ENCODE measurements around the gene KREMEN1.
"Not testable (repeated sequence)": the region's sequence is repeated elsewhere in the genome, so short reads cannot be mapped to it uniquely, and the experiment has no call there.

The KREMEN1 gene

DNA sequence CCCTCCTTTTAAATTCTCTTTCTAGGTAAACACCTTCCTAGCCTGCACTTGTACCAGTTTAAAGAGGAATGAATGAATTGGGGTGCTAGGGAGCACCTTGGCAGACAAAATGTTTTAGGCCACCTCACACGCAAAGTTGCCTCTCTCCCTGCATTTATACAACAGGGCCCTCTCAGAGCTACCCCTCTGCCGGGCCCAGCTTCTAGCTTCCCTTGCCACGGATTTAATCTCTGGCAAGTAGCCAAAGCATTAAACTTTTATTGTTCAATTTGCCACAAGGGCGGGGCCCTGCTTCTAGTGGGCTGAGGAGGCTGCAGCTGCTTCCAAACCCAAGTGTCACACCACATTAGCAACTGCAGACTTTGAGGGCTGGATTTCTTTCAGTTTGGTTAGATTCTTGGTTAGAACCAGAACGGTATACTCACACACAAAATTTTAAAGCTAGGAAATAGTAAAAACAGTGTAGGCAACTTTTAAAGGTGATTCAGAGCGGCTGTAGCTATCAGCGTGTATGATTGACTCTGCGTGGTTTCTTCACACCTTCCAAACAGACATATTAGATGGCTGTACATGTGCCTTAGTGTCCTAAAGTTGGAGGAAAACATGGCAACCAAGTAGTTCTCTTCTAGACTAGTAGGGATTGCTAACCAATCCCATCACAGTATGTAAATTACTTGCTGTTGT is 6.5 kb downstream of the KREMEN1 start:
- no peak for DNase-seq (ENCODE audit: low read depth in 2 of 2)

DNA sequence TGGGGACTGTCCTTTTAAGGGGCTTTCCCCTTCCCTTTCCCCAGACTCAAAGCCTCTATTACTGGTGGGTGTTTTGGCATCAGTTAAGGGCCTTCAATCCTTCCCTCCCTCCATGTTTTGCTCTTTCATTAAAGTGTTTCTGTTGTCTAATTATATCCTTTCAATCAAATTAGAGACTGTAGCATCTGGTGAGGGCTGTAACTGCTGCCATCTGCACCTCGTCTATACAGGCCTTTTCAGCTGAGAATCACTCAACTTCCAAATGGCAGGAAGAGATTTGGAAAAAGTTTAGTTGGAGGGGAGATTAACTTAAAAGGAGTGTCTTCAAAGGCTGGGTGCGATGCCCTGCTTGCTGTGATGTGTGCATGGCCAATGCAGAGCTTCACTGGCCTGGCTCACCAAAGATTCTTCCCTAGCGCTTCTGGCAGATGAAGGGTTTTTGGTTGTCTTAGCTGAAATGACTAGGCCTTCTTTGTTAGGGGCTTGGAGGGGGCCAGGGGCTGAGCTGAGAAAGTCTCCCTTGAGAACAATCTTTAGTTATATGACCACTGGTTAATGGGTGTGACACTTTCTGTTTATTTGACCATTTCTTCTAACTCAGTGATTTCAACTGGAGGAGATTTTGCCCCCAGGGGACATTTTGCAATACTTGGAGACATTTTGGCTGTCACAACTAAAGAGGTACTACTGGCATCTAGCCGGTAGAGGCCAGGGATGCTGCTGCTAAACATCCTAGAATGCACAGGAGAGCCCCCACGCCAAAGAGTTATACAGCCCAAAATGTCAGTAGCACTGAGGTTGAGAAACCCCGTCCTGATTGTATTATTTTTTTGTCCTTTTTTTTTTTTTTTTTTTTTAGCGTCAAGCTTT is 7.5 kb downstream of the KREMEN1 start:
- DNase-seq (ENCODE audit: low read depth in 2 of 2) = no peak

DNA sequence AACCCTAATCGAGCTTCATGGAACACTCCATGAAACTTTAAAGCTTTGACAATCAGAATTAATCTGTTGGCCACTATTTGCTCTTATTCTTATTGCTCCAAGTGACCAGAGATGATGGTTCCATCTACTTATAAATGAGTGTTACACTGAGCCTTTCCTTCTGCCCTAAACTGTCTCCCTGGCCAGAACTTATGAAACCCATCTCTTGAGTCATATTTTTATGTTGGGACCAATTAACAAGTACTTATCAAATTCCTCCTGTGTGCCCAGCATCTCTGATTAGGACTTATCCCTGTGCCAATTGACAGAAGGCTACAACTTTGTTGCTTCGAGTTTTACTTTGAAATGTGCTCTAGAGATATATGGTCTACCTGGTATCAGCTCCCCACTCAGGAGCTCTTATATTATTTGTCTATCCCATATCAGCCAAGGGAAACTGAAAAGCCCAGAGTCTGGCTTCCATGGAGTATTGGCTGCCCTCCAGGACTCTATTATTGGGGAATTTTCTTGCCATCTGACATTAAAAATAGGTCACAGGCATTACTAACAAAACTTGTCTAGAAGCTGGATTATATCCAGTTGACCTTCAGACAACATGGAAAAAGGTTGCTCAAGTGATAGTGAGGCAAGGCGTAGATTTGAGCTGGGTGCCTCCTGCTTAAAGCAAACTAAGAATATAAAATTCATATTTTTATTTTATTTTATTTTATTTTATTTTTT is 8.8 kb downstream of the KREMEN1 start:
- no peak for DNase-seq (ENCODE audit: low read depth in 2 of 2)

DNA sequence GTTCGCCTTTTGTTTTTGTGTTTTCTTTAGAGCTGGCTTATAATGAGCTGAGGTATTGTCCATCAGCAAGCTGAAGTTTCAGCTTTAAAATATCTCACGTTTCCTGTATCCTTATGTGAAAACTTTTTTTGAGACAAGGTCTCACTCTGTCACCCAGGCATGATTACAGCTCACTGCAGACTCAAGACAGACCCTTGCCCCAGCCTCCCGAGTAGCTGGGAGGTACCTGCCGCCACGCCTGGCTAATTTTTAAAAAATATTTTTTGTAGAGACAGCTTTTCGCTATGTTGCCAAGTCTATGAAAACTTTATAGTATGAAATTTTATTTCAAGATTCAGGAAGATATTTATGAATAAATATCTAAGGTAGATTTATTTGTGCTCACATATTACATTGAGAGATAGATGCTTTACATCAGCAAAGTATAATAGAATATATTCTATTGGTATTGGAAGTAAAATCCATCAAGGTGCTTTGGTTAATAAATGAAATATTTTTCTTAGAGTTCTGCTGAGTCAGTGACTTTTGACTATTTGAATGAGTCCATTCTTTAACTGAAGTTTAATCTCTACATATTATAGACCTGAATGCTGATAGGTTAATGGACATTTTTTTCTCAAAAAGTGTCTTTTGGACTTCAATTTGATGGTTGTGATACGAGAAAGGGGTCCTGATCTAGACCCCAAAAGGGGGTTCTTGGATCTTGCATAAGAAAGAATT is 10.2 kb downstream of the KREMEN1 start:
- no peak for DNase-seq (ENCODE audit: low read depth in 2 of 2)

DNA sequence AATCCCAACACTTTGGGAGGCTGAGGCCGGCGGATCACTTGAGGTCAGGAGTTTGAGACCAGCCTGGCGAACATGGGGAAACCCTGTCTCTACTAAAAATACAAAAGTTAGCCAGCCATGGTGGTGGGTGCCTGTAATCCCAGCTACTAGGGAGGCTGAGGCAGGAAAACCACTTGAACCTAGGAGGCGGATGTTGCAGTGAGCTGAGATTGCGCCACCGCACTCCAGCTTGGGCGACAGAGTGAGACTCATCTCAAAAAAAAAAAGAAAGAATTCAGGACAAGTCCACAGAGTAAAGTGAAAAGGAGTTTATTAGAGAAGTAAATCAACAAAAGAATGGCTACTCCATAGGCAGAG is 10.7 kb downstream of the KREMEN1 start:
- DNase-seq (ENCODE audit: low read depth in 2 of 2) = not testable (repeated sequence)

DNA sequence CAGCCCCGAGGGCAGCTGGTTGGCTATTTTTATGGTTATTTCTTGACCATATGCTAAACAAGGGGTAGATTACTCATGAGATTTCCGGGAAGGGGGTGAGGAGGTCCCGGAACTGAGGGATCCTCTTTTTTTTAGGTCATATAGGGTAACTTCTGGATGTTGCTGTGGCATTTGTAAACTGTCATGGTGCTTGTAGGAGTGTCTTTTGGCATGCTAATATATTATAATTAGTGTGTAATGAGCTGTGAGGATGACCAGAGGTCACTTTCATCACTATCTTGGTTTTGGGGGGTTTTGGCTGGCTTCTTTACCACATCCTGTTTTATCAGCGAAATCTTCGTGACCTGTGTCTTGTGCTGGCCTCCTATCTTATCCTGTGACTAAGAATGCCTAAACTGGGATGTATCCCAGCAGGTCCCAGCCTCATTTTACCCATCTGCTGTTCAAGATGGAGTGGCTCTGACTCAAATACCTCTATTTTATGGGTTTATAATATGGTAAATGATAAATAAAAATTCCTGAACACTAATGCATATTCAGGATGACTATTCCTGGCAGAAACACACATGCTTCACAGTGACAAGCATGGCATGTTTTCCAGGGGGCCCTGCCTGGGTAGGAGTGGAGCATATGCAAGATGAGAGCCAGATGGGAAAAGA is 11.2 kb downstream of the KREMEN1 start:
- DNase-seq (ENCODE audit: low read depth in 2 of 2) = no peak

DNA sequence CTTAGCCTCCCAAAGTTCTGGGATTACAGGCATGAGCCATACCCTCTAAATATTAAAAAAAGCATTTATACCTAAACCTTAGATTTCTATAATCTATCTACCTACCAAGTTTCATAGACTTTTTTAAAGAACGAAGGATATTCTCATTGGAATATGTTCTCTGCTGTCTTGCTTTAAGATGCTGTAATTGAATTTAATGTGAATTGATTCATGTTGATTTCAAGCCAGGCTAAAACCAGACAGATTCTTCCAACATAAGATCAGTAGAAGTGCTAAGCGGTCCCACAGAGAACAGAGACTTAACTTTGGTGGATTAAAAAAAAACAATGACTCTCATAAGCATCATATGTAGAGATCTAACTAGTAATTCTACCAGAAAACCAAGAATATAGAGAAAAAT is 14.2 kb downstream of the KREMEN1 start:
- no peak for DNase-seq (ENCODE audit: low read depth in 2 of 2)

DNA sequence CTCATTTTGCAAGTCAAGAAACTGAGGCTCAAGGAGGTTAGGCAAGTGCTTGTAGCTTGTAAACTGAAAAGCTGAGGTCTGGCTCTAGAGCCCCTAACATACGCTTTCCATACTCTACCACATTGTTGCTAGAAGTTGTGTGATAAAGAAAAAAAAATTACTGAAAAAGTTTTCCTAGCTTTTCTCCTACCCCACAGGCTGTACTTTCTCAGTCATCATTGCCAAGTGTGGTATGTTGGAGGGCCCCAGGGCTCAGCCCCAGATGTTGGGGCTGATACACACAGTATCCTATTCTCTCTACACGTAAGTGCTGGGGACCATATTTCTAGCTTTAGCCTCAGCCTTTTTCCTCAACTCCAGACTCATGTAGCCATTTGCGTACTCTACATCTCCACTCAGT is 16.0 kb downstream of the KREMEN1 start:
- DNase-seq (ENCODE audit: low read depth in 2 of 2) = no peak

DNA sequence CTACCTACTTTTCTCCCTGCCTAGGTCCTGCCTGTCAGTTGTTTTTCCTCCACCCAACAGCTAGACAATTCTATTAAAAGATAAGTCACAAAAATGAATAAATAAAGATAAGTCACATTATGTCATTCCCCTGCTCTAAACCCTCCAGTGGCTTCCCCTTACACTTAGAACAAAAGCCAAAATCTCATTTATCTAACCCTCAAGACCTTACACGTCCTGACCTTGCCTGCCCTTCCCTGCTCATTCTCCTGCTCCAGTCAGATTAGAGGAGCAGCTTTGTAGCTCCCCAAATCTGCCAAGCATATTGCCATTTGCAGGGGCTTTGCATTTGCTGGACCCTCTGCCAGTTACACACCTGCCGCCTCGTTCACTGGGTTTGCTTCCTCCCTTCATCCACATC is 16.7 kb downstream of the KREMEN1 start:
- DNase-seq (ENCODE audit: low read depth in 2 of 2) = no peak

DNA sequence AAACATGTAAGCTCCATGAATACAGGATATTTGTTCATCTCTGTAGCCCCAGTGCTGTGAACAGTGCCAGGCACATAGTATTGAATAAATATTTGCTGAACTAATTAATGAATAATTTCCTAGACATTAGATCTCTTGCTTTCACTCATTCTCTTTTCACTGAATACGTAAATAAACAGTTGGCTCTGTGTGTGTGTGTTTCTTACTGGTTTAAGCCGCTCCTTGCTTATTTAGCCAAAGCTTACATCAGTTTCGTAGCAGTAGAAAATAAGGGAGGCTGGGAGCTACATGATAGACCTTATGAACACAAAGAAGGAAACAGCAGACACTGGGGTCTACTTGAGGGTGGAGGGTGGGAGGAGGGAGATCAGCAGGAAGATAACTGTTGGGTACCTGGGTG is 17.2 kb downstream of the KREMEN1 start:
- DNase-seq (ENCODE audit: low read depth in 2 of 2) = no peak

DNA sequence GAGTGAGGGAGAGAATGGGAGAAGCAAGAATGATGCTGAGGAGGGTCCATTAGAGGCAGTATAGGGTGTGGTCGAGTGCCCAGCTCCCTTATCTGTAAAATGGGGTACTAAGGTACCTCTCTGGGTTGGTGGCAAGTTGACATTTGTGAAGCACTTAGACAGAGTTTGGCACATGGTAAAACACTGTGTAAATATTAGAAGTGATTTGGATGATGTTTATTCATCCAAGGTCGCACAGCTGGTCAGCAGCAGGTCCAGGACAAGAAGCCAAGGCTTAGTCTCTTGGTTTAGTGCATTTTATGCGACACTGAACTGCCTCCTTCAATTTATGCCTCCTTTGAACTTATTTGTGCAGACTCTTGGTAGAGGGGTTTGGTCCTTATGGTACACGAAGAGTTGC is 19.4 kb downstream of the KREMEN1 start:
- DNase-seq (ENCODE audit: low read depth in 2 of 2) = no peak

DNA sequence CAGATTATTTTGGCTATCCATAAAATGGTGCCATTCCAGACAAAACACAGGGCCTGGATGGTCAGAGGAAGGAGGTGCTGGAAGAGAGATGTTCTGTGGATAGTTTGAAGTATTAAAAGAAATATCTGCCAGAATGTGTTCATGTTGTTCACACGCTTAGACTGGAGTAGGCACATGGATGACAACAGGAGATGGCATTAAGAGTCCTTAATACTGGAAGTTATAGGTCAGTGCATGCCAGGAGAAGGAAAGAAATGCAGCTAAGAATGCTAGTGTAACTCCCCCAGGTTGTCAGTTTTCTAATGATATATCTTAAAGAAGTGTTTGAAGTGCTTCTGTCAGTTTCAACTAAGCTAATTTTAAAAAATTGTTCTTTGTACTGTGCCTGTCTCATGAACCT is 20.2 kb downstream of the KREMEN1 start:
- DNase-seq (ENCODE audit: low read depth in 2 of 2) = no peak

DNA sequence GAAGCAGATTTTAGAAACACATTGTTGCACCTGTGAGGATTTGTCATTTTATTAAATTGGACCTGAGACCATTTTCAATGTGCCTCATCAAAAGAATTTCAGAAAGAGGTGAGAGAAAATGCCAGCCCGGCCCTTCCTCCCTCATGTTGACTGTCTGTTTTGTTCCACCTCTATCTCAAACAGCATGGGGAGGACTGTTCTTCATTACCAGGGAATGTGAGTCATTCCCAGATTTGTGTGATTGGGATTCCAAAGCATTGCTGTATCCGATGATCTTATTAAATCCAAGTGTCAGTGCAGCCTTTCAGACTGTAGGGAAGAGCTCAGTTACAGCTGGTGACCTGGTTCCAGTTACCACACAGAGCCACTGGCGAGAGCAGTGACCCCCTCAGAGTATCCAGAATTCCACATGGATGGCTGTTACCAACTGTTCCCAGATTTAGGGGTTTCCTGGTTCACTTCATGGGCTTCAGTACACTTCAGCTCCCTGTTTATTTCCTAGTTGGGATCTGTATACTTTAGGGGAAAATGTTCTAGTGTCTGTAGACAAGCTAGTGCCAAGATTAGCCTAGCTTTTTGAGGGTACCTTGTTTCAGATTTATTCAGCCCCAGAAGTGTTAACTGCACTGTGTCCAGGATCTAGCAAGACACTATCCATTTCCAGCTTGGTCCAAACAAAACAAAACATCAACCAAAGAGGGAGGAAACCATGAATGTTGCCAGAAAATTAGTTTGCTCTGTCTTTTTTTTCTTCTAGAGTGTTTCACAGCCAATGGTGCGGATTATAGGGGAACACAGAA is 20.9 kb downstream of the KREMEN1 start:
- no peak for DNase-seq (ENCODE audit: low read depth in 2 of 2)

DNA sequence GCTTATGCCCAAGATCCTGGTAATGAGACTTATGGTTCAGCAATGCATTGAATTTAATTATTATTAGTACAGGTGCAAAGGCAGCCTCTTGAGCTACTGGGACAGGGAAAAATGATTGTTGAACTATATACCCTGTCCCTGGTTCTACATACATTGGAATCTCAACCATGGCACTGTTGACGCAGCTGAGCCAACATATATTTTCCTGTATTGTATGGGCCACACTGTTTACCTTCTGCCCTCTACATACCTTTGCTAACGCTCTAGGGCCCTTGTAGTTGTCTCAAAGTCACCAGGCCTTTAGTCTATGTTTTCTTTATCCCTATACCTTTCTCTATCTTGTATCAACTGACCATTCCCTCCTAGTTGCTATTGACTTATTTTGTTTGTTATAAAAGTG is 22.6 kb downstream of the KREMEN1 start:
- no peak for DNase-seq (ENCODE audit: low read depth in 2 of 2)

DNA sequence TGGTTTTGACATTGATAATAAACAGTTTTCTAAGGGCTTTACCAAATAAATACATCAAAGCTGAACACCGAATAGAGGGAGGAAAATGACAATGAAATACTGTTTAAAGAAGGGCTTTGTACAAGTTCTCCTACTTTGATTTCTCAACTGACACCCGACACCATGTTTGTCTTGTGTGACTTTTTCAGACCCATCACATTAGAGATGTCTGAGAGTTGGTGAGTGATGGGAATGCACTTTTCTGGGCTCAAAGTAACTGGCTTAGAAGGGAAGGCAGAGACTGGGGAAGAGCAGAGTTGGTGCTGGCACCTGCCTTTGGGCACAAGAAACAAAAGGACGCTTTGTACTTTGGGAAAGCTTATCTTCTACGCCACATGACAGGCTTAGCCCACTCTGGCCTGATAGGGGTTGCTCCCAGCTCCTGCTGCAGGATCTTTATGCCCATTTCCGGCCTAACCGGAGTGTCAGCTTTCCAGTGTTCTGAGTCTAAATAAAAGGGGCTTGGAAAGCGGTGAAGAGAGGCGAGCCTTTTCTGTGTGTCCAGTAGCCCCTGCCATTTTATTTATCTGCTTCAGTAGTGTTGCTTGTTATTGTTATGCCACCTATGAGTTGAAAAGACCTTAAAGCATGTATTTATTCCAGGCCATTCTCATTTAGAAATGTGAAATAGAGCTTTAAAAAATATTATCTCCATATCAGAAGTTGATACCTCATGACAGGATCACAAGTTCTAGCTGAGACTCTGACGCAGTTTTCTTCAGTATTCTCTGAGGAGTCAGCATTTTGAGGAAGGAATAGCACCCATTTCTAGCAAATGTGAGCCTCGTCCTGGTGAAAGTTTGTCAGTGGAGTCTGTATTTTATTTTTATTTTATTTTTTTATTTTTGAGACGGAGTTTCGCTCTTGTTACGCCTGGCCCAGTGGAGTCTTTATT is 24.2 kb downstream of the KREMEN1 start:
- no peak for DNase-seq (ENCODE audit: low read depth in 2 of 2)

DNA sequence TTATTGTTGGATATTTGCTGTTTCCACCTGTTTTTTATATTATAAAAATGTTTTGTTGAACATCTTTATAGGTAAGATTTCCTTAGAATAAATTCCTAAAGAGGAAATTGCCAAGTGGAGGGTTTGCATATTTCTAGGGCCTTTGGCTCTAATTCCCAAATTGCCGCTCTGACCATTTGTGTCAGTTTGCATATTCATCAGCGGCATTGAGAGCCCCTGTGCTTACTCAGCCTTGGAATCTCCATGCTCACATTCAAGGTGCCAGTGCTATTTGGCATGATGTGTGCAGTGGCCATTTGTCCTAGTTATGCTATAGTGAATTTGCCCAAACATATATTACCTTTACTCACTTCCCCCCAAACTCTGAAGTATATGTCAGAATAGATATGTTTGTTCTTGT is 25.5 kb downstream of the KREMEN1 start:
- DNase-seq (ENCODE audit: low read depth in 2 of 2) = no peak

DNA sequence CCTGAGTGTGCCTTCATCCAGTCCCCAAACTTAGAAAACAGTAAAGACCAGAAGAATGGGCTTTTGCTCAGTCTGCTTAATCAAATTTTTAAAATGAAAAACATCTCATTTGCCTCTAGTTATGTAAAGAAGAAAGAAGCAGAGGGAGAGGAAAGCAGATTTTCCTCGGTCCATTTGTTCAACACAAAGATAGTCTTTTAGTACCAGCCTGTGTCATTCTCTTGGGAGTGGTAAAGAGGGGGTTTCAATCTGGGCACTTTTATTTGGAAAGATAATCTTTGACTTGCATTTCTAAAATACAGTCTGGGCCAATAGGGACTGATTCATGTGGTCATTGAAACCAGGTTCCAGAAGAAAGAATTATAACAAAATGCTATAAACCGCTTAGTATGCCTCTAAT is 29.5 kb downstream of the KREMEN1 start:
- DNase-seq (ENCODE audit: low read depth in 2 of 2) = no peak

DNA sequence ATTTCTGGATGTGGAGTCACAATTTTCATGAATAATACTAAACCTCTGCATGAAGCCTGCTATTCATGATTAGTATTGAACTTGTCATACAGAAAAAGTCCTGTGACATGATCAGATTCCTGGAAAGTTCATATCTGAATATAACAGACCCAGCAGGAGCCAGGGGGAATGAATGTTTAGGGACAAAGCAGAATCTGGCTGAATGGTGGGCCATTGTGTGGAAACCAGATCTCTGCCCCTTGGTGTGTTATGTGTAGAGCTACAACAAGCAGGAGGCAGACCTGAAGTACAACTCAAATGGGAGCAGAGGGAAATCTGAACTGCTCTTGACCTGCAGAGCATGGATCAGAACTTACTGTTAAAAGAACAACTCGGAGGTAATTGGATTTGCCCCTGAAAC is 30.3 kb downstream of the KREMEN1 start:
- DNase-seq (ENCODE audit: low read depth in 2 of 2) = no peak

DNA sequence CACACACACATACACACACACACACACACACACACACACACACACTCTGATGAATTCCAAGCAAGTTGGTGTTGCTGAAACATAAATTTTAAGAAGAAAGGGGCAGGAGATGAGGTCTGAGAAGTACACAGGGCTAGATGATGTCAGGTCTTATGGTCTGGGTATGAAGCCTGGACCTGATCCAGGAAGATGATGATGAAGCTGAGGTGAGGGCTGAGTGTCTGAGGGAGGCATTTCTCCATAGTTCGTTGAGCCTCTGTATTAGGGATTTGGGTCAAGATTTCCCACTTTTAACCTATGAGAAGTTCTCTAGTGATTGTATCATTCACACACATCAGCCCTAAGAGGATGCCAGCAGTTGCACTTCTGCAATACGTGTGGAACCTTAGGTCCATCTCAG is 32.6 kb downstream of the KREMEN1 start:
- no peak for DNase-seq (ENCODE audit: low read depth in 2 of 2)

DNA sequence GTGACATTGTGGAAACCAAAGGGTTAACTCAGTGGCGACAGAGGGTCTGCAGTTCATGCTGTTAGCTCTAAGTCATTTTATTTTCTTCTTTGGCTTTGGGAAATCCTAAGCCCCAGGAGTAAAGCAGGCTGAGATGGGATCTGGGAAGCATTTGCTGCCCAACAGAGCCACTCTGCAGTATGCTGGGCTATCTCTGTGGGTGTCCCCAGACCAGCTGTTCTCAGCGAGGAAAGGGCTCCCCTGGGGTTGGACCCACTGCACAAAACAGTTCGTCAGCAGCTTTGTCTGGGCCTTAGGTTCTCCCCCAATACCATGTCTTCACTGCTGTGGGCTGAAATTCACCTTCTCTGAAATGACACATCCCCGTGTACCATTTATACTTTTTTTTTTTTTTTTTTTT is 34.0 kb downstream of the KREMEN1 start:
- no peak for DNase-seq (ENCODE audit: low read depth in 2 of 2)
